Motor neuron (in vitro differentiated cells): ENCODE measurements around the gene PPP5C. TPM values are rescaled to one million over a fixed set of nuclear protein-coding genes. Genes with fewer than 3 reads are reported as not detected.
"Not testable (repeated sequence)": the region's sequence is repeated elsewhere in the genome, so short reads cannot be mapped to it uniquely, and the experiment has no call there.

Experiments
- ATAC-seq, 8 experiments: fragments of 200-7000 bp; cut with Tn5 transposase; replicated peaks in 6 of 8; 2 replicates each; pipeline ENCODE4 v1.8.0; 2021; ENCODE audit warnings: mild to moderate bottlenecking in 8 of 8, moderate library complexity in 8 of 8
- H3K27ac ChIP-seq, 2 donors: fragments of 250-450 bp; sonication (Bioruptor Pico); 2 replicates each; pipeline ENCODE4 v1.9.0; 2021; ENCODE audit warnings: antibody characterized with exemption in 2 of 2, mild to moderate bottlenecking in 2 of 2, moderate library complexity in 1 of 2
- H3K4me1 ChIP-seq, 2 donors: fragments of 250-450 bp; sonication (Bioruptor Pico); replicated peaks in 1 of 2; 2 replicates each; pipeline ENCODE4 v1.6.1; 2021; ENCODE audit warnings: antibody characterized with exemption in 2 of 2, mild to moderate bottlenecking in 2 of 2, moderate library complexity in 1 of 2
- H3K4me3 ChIP-seq, 5 donors: fragments of 250-450 bp; sonication (Bioruptor Pico); 2 replicates each; pipeline ENCODE4 v1.9.0; 2021; ENCODE audit warnings: antibody characterized with exemption in 5 of 5, mild to moderate bottlenecking in 5 of 5, moderate library complexity in 4 of 5
- WGBS, 10 experiments: fragments of 450-650 bp; shearing (Covaris generic); methylation state at CpG; one replicate each; pipeline ENCODE4 v1.0.0; 2022; 5-methylcytosine and 5-hydroxymethylcytosine counted together
- in situ Hi-C, 9 experiments: fragments of 400-800 bp; cut with MboI; loops; one replicate each; pipeline ENCODE4 v1.15.0; 2021; ENCODE audit warnings: low sequenced_read_pairs in 9 of 9, low pct_unique_long_range_greater_than_20kb in 2 of 9; ENCODE audit not compliant: unreplicated experiment in 9 of 9
- total RNA-seq, 8 experiments: library from RNA; unstranded; fragments of 300-600 nt; gene quantifications; 2 replicates each; pipeline versions ENCODE4 v1.2.3 to v1.2.4, GENCODE V29; 2022

PPP5C gene
- total RNA-seq, 8 experiments from 2014 or later: 43.1 to 96.8 (median 69.2) TPM

DNA sequence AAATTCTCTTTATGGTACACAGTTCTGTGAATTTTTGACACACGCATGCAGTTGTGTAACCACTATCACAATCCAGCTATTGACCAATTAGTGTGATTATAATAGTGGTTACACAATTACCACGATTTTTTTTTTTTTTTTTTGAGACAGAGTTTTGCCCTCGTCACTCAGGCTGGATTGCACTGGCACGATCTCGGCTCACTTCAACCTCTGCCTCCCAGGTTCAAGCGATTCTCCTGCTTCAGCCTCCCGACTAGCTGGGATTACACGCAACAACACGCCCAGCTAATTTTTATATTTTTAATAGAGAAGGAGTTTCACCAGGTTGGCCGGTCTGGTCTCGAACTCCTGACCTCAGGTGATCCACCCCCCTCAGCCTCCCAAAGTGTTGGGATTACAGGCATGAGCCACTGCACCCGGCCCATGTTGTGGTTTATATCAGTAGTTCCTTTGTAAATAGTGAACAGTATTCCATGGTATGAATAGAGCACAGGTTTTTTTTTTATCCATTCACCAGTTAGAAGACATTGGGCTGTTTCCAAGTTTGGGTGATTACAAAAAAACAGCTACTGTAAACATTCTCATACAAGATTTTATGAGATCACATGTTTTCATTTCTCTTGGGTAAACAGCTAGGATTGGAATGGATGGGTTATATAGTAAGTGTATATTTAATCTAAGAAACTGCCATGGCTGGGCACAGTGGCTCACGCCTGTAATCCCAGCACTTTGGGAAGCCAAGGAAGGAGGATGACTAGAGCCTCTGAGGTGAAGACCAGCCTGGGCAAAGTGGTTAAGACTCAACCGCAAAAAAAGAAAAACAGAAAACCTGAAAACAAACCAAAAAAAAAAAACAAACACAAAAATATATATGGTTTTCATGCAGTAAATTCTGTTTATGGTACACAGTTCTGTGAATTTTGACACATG, 33.1 kb upstream of the PPP5C start:
- in situ Hi-C loops, ATAC-seq, H3K4me1 ChIP-seq, H3K27ac ChIP-seq, H3K4me3 ChIP-seq: not testable (repeated sequence)
- 57 to 100% (median 89%) methylated on average over 1 to 11 of the region's 14 CpGs for WGBS, 10 experiments

DNA sequence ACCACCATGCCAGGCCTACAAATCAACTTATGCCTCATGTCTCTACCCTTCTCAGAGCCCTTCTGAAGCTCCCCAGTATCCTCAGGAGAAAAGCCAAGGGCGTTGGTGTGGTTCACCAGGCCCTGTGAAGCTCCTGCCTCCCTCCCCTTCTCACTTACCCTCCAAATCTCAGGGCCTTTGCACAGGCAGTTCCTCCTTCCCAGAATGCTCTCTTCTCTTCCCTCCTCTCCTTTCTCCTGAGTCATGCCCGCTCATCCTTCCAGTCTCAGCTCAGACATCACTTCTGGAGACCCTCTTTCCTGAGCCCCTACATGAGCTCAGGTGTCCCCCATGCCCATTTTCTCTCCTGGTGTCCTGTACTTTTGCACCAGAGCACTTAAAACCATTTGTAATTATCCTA, 29.5 kb upstream of the PPP5C start:
- in situ Hi-C loops: no loop called here
- Histone ChIP-seq H3K27ac (no peak overlapping the region), H3K4me3 (no peak overlapping the region), H3K4me1 (no peaks in the 10 kb centered on the region)
- ATAC-seq: no peak
- 25 to 100% (median 100%) methylated on average over 1 to 2 of the region's 2 CpGs; no CpG with 5 or more reads in 4 of the 10 experiments for WGBS, 10 experiments

DNA sequence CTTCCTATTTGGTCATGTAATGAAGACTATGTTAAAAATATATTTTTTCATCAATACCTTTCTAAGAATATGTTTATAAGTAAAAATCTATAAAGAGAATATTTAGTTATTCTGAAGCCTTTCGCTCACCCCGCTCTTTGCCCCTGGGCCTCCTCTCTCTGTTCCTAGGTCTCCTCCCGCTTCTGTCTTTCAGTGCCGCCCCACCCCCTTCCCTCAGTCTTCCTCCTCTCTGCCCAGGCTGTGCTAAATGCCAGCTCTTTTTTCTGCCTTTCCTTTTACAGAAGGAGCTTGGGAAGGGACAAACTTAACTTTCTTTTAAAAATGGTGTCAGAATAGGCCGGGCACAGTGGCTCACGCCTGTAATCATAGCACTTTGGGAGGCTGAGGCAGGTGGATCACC, 27.3 kb upstream of the PPP5C start:
- ATAC-seq: peak in 1 of 8 experiments; percentile 56
- in situ Hi-C loops: no loop called here
- no peak overlapping the region for H3K27ac ChIP-seq
- WGBS, 10 experiments: 36 to 100% (median 58%) methylated on average over 2 to 4 of the region's 6 CpGs; no CpG with 5 or more reads in 2 of the 10 experiments
- H3K4me1 ChIP-seq: no peaks in the 10 kb centered on the region
- H3K4me3 ChIP-seq: no peak overlapping the region

- 80 to 100% (median 93%) methylated on average over 1 to 2 of the region's 5 CpGs; no CpG with 5 or more reads in 5 of the 10 experiments for WGBS, 10 experiments
- no peak for ATAC-seq
- no peaks in the 10 kb centered on the region for H3K4me1 ChIP-seq
- no peak overlapping the region for H3K4me3 ChIP-seq
- in situ Hi-C loops: no loop called here
- H3K27ac ChIP-seq: no peak overlapping the region
These were observed 26.3 kb upstream of the PPP5C start for GRCh38 chr19:46320559-46320958.

DNA sequence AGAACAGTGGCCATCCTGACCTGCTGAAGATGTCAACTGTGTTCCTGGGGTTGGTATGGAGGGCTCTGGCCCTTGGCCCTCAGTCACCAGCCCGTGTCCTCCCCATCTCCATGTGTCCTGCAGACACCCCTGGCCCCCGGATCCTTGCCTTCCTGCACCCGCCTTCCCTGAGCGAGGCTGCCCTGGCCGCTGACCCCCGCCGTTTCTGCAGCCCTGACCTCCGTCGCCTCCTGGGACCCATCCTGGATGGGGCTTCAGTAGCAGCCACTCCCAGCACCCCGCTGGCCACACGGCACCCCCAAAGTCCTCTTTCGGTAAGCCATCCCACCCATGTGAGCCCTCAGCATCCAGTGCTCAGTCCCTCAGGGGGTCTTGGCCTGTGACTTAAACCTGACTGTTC, 25.2 kb upstream of the PPP5C start:
- WGBS, 10 experiments: 65 to 91% (median 90%) methylated on average over 2 to 7 of the region's 12 CpGs; no CpG with 5 or more reads in 7 of the 10 experiments
- in situ Hi-C loops: no loop called here
- Histone ChIP-seq H3K4me3 (no peak overlapping the region), H3K4me1 (no peaks in the 10 kb centered on the region), H3K27ac (no peak overlapping the region)
- no peak for ATAC-seq

DNA sequence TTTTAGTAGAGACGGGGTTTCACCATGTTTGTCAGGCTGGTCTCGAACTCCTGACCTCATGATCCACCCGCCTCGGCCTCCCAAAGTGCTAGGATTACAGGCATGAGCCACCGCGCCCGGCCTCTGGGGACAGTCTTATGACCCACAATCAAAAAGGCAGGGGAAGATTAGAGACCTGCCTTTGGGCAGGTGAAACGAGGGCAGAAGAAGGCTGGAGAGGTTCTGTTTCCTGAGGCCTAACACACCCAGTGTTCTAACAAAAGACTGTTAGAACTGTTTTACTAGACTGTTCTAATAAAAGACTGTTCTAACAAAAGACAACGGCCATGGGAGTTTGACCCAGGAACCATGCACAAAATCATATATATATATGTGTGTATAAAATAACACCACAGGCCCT, 23.7 kb upstream of the PPP5C start:
- WGBS, 10 experiments: 67 to 97% (median 80%) methylated on average over 1 to 8 of the region's 9 CpGs; no CpG with 5 or more reads in 3 of the 10 experiments
- H3K4me1 ChIP-seq, ATAC-seq, in situ Hi-C loops, H3K27ac ChIP-seq, H3K4me3 ChIP-seq: not testable (repeated sequence)

DNA sequence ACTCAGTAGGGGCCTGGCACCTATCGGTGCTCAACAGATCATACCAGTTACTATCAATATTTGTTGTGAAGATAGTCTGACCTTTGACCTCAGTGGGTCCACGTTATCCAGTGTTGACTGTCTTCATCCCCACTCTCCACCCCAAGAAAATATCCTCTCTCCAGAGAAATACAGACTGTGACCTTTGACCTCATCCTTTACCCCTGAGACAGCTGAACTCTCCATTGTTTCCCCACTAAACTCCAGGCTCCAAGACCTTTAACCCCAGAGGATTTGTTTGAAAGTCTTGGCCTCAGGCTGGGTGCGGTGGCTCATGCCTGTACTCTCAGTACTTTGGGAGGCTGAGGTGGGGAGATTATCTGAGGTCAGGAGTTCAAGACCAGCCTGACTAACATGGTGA, 22.6 kb upstream of the PPP5C start:
- 8 to 100% (median 67%) methylated on average over 1 to 2 of the region's 3 CpGs; no CpG with 5 or more reads in 3 of the 10 experiments for WGBS, 10 experiments
- Histone ChIP-seq H3K27ac (no peak overlapping the region), H3K4me3 (no peak overlapping the region), H3K4me1 (no peaks in the 10 kb centered on the region)
- in situ Hi-C loops: no loop called here
- no peak for ATAC-seq

- Histone ChIP-seq H3K4me3 (no peak overlapping the region), H3K27ac (no peak overlapping the region), H3K4me1 (no peaks in the 10 kb centered on the region)
- no peak for ATAC-seq
- in situ Hi-C loops: no loop called here
- WGBS, 10 experiments: 0 to 100% (median 61%) methylated on average over 1 to 4 of the region's 4 CpGs; no CpG with 5 or more reads in 6 of the 10 experiments
These were observed 20.3 kb upstream of the PPP5C start for GRCh38 chr19:46326608-46327007.

GRCh38 chr19:46328079-46328478, 18.8 kb upstream of the PPP5C start:
- ATAC-seq: no peak
- Histone ChIP-seq H3K4me1 (no peaks in the 10 kb centered on the region), H3K4me3 (no peak overlapping the region), H3K27ac (no peak overlapping the region)
- WGBS, 10 experiments: 31 to 92% (median 82%) methylated on average over 1 to 2 of the region's 2 CpGs; no CpG with 5 or more reads in 4 of the 10 experiments
- in situ Hi-C loops: no loop called here

DNA sequence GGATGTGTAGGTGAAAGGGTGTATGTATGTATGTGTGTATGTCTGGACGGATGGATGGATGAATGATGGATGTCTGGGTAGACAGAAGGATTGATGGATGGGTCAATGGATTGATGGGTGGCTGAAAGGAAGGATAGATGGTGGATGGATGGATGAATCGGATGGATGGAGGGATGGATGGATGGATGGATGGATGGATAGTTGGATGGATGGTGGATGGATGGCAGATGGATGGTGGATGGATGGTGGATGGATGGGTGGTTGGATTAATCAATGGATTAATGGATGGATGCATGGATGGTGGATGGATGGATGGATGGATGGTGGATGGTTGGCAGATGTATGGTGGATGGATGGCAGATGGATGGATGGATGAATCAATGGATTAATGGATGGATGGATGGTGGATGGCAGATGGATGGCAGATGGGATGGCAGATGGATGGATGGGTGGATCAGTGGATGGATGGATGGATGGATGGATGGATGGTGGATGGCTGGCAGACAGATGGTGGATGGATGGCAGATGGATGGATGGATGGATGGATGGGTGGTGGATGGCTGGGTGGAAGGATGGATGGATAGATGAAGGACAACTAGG, 16.5 kb upstream of the PPP5C start:
- in situ Hi-C loops: no loop called here
- Histone ChIP-seq H3K27ac (no peak overlapping the region), H3K4me3 (no peak overlapping the region), H3K4me1 (no peaks in the 10 kb centered on the region)
- ATAC-seq: no peak
- WGBS, 10 experiments: 31 to 100% (median 87%) methylated on average over 1 to 2 of the region's 2 CpGs

DNA sequence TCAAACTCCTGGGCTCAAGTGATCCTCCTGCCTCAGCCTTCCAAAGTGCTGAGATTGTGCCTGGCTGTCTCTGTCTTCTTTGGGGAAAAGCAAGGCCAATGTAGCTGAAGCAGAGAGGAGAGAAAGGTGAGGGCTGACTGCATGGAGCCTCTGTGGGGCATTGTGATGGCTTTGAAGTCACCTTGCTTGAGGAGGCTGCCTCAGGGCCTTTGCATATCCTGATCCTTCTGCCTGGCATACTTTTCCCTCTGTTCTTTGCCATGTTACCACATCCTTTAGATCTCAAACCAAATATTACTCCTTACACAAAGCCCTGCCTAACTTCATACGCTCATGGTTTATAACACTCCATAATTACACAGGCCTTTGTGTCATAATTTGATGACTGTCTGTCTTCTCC, 9.4 kb upstream of the PPP5C start:
- H3K27ac ChIP-seq: no peak overlapping the region
- in situ Hi-C loops: no loop called here
- no peak overlapping the region for H3K4me3 ChIP-seq
- 90 to 100% (median 100%) methylated on average over 1 of the region's 1 CpG; no CpG with 5 or more reads in 7 of the 10 experiments for WGBS, 10 experiments
- ATAC-seq: no peak
- peaks cover 3 to 7% of the 10 kb centered on the region in 2 donors for H3K4me1 ChIP-seq

- H3K4me1 ChIP-seq: peaks cover 3 to 7% of the 10 kb centered on the region in 2 donors
- in situ Hi-C loops: no loop called here
- 31 to 67% (median 43%) methylated on average over 1 to 4 of the region's 10 CpGs; no CpG with 5 or more reads in 3 of the 10 experiments for WGBS, 10 experiments
- peak in 5 of 8 experiments; percentile 51 to 68 (median 59) for ATAC-seq
- H3K27ac ChIP-seq: no peak overlapping the region
- no peak overlapping the region for H3K4me3 ChIP-seq
These were observed 7.4 kb upstream of the PPP5C start for GRCh38 chr19:46339446-46339845.

DNA sequence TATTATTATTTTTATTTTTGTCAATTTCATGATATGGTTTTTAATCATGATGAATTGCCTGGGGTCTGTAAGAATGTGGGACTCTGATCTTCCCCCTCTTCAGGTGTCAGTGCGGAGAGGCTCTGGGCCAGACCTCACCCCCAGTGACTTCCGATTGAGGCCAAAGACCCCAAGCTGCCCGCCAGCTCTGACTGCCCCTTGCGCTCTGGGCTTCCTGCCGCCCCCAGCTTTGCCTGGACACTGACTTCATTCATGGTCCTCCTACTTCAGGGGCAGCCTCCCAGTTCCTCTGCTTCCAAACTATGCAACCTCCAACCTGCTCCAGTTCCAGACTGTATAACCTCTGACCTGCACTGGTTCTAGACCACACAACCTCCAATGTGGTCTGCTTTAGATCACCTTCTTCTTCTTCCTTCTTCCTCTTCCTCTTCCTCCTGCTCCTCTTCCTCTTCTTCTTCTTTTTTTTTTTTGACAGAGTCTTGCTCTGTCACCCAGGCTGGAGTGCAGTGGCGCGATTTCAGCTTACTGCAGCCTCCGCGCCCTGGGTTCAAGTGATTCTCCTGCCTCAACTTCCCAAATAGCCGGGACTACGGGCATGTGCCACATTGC, 6.7 kb upstream of the PPP5C start:
- 91 to 100% (median 96%) methylated on average over 2 to 11 of the region's 11 CpGs for WGBS, 10 experiments
- no peak for ATAC-seq
- in situ Hi-C loops: no loop called here
- Histone ChIP-seq H3K27ac (no peak overlapping the region), H3K4me1 (peaks cover 3 to 7% of the 10 kb centered on the region in 2 donors), H3K4me3 (no peak overlapping the region)
